OCI-LY1 (cell line): ENCODE data around the gene GLTPD2.

Experiments
- H2AFZ ChIP-seq: fragments of 200-600 bp; sonication (generic), shearing (Covaris generic); 2 replicates; pipeline ENCODE4 v1.6.0; 2014; ENCODE audit warnings: antibody characterized with exemption, mild to moderate bottlenecking, low read length
- H3F3A ChIP-seq: fragments of 200-600 bp; sonication (generic), shearing (Covaris generic); 2 replicates; pipeline ENCODE4 v1.6.0; 2014; ENCODE audit warnings: mild to moderate bottlenecking, antibody characterized with exemption, low read length, moderate library complexity; ENCODE audit not compliant: insufficient read depth
- H3K27ac ChIP-seq: fragments of 200-600 bp; sonication (generic); 2 replicates; pipeline ENCODE4 v1.5.1; 2014; ENCODE audit warnings: low read length, mixed run types, mild to moderate bottlenecking, low read depth; ENCODE audit not compliant: poor library complexity, severe bottlenecking
- H3K27me3 ChIP-seq: fragments of 200-600 bp; sonication (generic); 2 replicates; pipeline ENCODE4 v1.6.0; 2014; ENCODE audit warnings: antibody characterized with exemption, mild to moderate bottlenecking, low read length, moderate library complexity; ENCODE audit not compliant: insufficient read depth
- H3K36me3 ChIP-seq: fragments of 200-600 bp; sonication (generic); 2 replicates; pipeline ENCODE4 v1.6.1; 2014; ENCODE audit warnings: mild to moderate bottlenecking, antibody characterized with exemption, low read length, moderate library complexity, mixed read lengths; ENCODE audit not compliant: insufficient read depth
- H3K4me1 ChIP-seq: fragments of 200-600 bp; sonication (generic); 2 replicates; pipeline ENCODE4 v1.5.1; 2014; ENCODE audit warnings: mild to moderate bottlenecking, low read length, moderate library complexity; ENCODE audit not compliant: insufficient read depth, severe bottlenecking
- H3K4me2 ChIP-seq: fragments of 200-600 bp; sonication (generic), shearing (Covaris generic); 2 replicates; pipeline ENCODE4 v1.6.1; 2014; ENCODE audit warnings: low read length
- H3K4me3 ChIP-seq: fragments of 200-600 bp; sonication (generic); 2 replicates; pipeline ENCODE4 v1.5.1; 2014; ENCODE audit warnings: low read length, low read depth, mild to moderate bottlenecking, mixed read lengths; ENCODE audit not compliant: poor library complexity, severe bottlenecking
- H3K79me2 ChIP-seq: fragments of 200-600 bp; shearing (Covaris generic); 2 replicates; pipeline ENCODE4 v1.6.1; 2016; ENCODE audit warnings: mixed run types, low read length, mixed read lengths; ENCODE audit not compliant: insufficient read depth
- H3K9ac ChIP-seq: fragments of 200-600 bp; sonication (generic), shearing (Covaris generic); 2 replicates; pipeline ENCODE4 v1.6.1; 2014; ENCODE audit warnings: mild to moderate bottlenecking, low read length, mixed read lengths
- H3K9me2 ChIP-seq: fragments of 200-600 bp; sonication (generic), shearing (Covaris generic); 2 replicates; pipeline ENCODE4 v1.6.1; 2014; ENCODE audit warnings: low read depth, mild to moderate bottlenecking, low read length, mixed read lengths
- H3K9me3 ChIP-seq: fragments of 200-600 bp; shearing (Covaris generic); 2 replicates; pipeline ENCODE4 v1.6.1; 2014; ENCODE audit warnings: low read length, mixed read lengths
- H4K20me1 ChIP-seq: fragments of 200-600 bp; sonication (generic), shearing (Covaris generic); 2 replicates; pipeline ENCODE4 v1.6.0; 2016; ENCODE audit warnings: mild to moderate bottlenecking, low read length; ENCODE audit not compliant: insufficient read depth
- EZH2 ChIP-seq: fragments of 200-600 bp; sonication (generic), shearing (Covaris generic); IDR thresholded peaks from 2 replicates; pipeline ENCODE4 v1.8.0; 2017; ENCODE audit warnings: borderline replicate concordance, mixed run types, mild to moderate bottlenecking, antibody characterized with exemption, low read length, moderate library complexity, mixed read lengths
- TF ChIP-seq, protein P1 (sequence below): fragments of 200-600 bp; sonication (generic), shearing (Covaris generic); IDR thresholded peaks from 2 replicates; pipeline ENCODE4 v1.5.1; 2017; ENCODE audit warnings: mild to moderate bottlenecking, antibody characterized with exemption, low read length, moderate library complexity, mixed read lengths

Gene GLTPD2

GRCh38 chr17:4811471-4811870 is 22.7 kb downstream of the GLTPD2 start:
- Histone ChIP-seq H3K4me3 (no peak overlapping the region), H3K9me2 (no peaks in the 10 kb centered on the region), H4K20me1 (no peaks in the 10 kb centered on the region), H3F3A (no peaks in the 10 kb centered on the region), H3K4me2 (no peak overlapping the region), H3K36me3 (no peaks in the 10 kb centered on the region), H3K27me3 (no peaks in the 10 kb centered on the region), H3K4me1 (peaks cover 10% of the 10 kb centered on the region), H2AFZ (no peak overlapping the region), H3K27ac (no peak overlapping the region), H3K9me3 (no peaks in the 10 kb centered on the region), H3K79me2 (no peaks in the 10 kb centered on the region), H3K9ac (no peak overlapping the region)
- TF ChIP-seq EZH2, result no peak
- TF ChIP-seq, protein P1, sequence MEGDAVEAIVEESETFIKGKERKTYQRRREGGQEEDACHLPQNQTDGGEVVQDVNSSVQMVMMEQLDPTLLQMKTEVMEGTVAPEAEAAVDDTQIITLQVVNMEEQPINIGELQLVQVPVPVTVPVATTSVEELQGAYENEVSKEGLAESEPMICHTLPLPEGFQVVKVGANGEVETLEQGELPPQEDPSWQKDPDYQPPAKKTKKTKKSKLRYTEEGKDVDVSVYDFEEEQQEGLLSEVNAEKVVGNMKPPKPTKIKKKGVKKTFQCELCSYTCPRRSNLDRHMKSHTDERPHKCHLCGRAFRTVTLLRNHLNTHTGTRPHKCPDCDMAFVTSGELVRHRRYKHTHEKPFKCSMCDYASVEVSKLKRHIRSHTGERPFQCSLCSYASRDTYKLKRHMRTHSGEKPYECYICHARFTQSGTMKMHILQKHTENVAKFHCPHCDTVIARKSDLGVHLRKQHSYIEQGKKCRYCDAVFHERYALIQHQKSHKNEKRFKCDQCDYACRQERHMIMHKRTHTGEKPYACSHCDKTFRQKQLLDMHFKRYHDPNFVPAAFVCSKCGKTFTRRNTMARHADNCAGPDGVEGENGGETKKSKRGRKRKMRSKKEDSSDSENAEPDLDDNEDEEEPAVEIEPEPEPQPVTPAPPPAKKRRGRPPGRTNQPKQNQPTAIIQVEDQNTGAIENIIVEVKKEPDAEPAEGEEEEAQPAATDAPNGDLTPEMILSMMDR, result no peak

DNA sequence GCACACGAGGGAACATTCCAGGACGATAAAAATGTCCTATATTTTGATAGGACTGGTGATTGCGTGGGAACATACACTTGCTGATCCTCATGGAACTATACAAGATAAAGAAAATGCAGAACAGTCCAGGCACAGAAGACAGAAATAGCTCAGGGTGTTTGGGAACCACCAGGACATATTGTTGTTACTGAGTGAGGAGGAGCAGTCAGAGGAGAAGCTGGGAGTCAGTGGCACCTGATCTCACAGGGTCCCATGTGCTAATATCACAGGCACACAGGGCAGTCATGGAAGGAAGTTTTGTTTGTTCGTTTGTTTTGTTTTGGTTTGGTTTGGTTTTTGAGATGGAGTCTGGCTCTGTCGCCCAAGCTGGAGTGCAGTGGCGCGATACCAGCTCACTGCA is 23.9 kb downstream of the GLTPD2 start:
- Histone ChIP-seq H3K36me3 (no peaks in the 10 kb centered on the region; the same call in 1 of the 2 replicates), H3K4me1 (peaks cover 6% of the 10 kb centered on the region), H3K9me2 (no peaks in the 10 kb centered on the region), H3K27me3 (no peaks in the 10 kb centered on the region), H3K79me2 (no peaks in the 10 kb centered on the region), H2AFZ (no peak overlapping the region), H3K4me3 (no peak overlapping the region), H3K4me2 (no peak overlapping the region), H3K9ac (no peak overlapping the region), H3K9me3 (no peaks in the 10 kb centered on the region), H3K27ac (no peak overlapping the region), H3F3A (no peaks in the 10 kb centered on the region), H4K20me1 (no peaks in the 10 kb centered on the region)
- TF ChIP-seq EZH2, result no peak
- TF ChIP-seq, protein P1, result no peak

GRCh38 chr17:4815043-4815675 is 26.4 kb downstream of the GLTPD2 start:
- no peaks in the 10 kb centered on the region for H3K4me1 ChIP-seq
- H3K36me3 ChIP-seq, result no peaks in the 10 kb centered on the region; the same call in 1 of the 2 replicates
- no peaks in the 10 kb centered on the region for H3K9me3 ChIP-seq
- no peaks in the 10 kb centered on the region for H4K20me1 ChIP-seq
- no peaks in the 10 kb centered on the region for H3K27me3 ChIP-seq
- H3K4me2 ChIP-seq, result no peak overlapping the region
- H3K9me2 ChIP-seq, result no peaks in the 10 kb centered on the region
- no peak overlapping the region for H2AFZ ChIP-seq
- H3K27ac ChIP-seq, result no peak overlapping the region
- H3K9ac ChIP-seq, result no peak overlapping the region
- no peak overlapping the region for H3K4me3 ChIP-seq
- no peaks in the 10 kb centered on the region for H3K79me2 ChIP-seq
- TF ChIP-seq EZH2, result no peak
- TF ChIP-seq, protein P1, result no peak
- H3F3A ChIP-seq, result no peaks in the 10 kb centered on the region
